ENCODE measurements around the gene UBE2E2.
A peak's percentile ranks its signal among the peaks of the same experiment; 100 is the strongest.

Gene UBE2E2

GRCh38 chr3:23399221-23399620, 196.1 kb downstream of the UBE2E2 start:
- H3K4me3 ChIP-seq (ENCODE audit: low read length) = no peak overlapping the region
- TF ChIP-seq CTCF (conservative IDR thresholded peaks at IDR 0.05; ENCODE audit: low read length) = no peak
- DNase-seq (ENCODE audit: low read depth) = no peak

GRCh38 chr3:23402728-23403492, 199.8 kb downstream of the UBE2E2 start:
- DNase-seq (ENCODE audit: low read depth) = no peak
- no peak overlapping the region for H3K4me3 ChIP-seq (ENCODE audit: low read length)
- no peak for TF ChIP-seq CTCF (conservative IDR thresholded peaks at IDR 0.05; ENCODE audit: low read length)

GRCh38 chr3:23404246-23404645, 201.1 kb downstream of the UBE2E2 start:
- H3K4me3 ChIP-seq (ENCODE audit: low read length) = no peak overlapping the region

GRCh38 chr3:23405081-23405480, 202.0 kb downstream of the UBE2E2 start:
- DNase-seq (ENCODE audit: low read depth) = no peak
- no peak for TF ChIP-seq CTCF (conservative IDR thresholded peaks at IDR 0.05; ENCODE audit: low read length)
- H3K4me3 ChIP-seq (ENCODE audit: low read length) = no peak overlapping the region

More at GRCh38 chr3:23404246-23404645, 201.1 kb downstream of the UBE2E2 start:
- no peak for TF ChIP-seq CTCF (conservative IDR thresholded peaks at IDR 0.05; ENCODE audit: low read length)
- no peak for DNase-seq (ENCODE audit: low read depth)

- no peak for TF ChIP-seq CTCF (conservative IDR thresholded peaks at IDR 0.05; ENCODE audit: low read length)
- peak; percentile 11 for DNase-seq (ENCODE audit: low read depth)
- no peak overlapping the region for H3K4me3 ChIP-seq (ENCODE audit: low read length)
These were observed 203.5 kb downstream of the UBE2E2 start for GRCh38 chr3:23406601-23407000.

GRCh38 chr3:23418026-23418425, 214.9 kb downstream of the UBE2E2 start:
- DNase-seq (ENCODE audit: low read depth) = no peak
- no peak overlapping the region for H3K4me3 ChIP-seq (ENCODE audit: low read length)
- no peak for TF ChIP-seq CTCF (conservative IDR thresholded peaks at IDR 0.05; ENCODE audit: low read length)

- DNase-seq (ENCODE audit: low read depth) = peak; percentile 9
- TF ChIP-seq CTCF (conservative IDR thresholded peaks at IDR 0.05; ENCODE audit: low read length) = no peak
- no peak overlapping the region for H3K4me3 ChIP-seq (ENCODE audit: low read length)
These were observed 218.8 kb downstream of the UBE2E2 start for GRCh38 chr3:23421811-23422516.
